GM12878 (cell line): ENCODE results near the gene CALN1. TPM values are rescaled to one million over a fixed set of nuclear protein-coding genes. Genes with fewer than 3 reads are reported as not detected.

Source experiments
- ATAC-seq: fragments of 200-7000 bp; cut with Tn5 transposase; 3 replicates; pipeline ENCODE4 v1.9.1; 2020; ENCODE audit warnings: mild to moderate bottlenecking, moderate library complexity
- BruUV-seq: library from RNA; stranded (reverse); fragments of 400-500 nt; replicated peaks from 2 replicates; lab custom pipeline; 2021; lab: Mats Ljungman, UMichigan
- CTCF ChIA-PET: fragments of 300-600 bp; sonication (Branson Sonifier 250); formaldehyde crosslinking; extraction: SDS; loops from one replicate; lab custom pipeline; 2021; ENCODE audit warnings: inconsistent platforms; lab: Yijun Ruan, JAX
- POLR2A ChIA-PET: fragments of 350-600 bp; formaldehyde crosslinking; extraction: SDS; loops from one replicate; lab custom pipeline; 2021; ENCODE audit warnings: inconsistent platforms; lab: Charles Lee
- RAD21 ChIA-PET: fragments of 300-600 bp; sonication (Branson Sonifier 250); formaldehyde crosslinking; loops from one replicate; lab custom pipeline; 2023; ENCODE audit warnings: antibody characterized with exemption; ENCODE audit not compliant: unreplicated experiment; lab: Charles Lee
- SMC1A ChIA-PET: fragments of 300-600 bp; sonication (Branson Sonifier 250); formaldehyde crosslinking; loops from one replicate; lab custom pipeline; 2023; ENCODE audit not compliant: unreplicated experiment, uncharacterized antibody; lab: Charles Lee
- DNase-seq: peaks from one replicate; pipeline ENCODE4 v3.0.0-alpha.2; 2011; ENCODE audit warnings: low read depth, low spot score
- FAIRE-seq: peaks from 3 replicates; lab custom pipeline; 2011; peaks lifted over from hg19 to GRCh38; lab: Jason Lieb, UNC
- H2AFZ ChIP-seq: 2 replicates; pipeline ENCODE4 v1.6.0; 2011; ENCODE audit warnings: low read depth, low read length, control low read depth; ENCODE audit not compliant: control insufficient read depth
- H3K27ac ChIP-seq: 2 replicates; pipeline ENCODE4 v1.5.1; 2011; ENCODE audit warnings: control low read depth; ENCODE audit not compliant: control insufficient read depth, insufficient read depth
- H3K27me3 ChIP-seq, 2 experiments: replicated peaks in 1 of 2; 2 replicates each; pipeline versions ENCODE4 v1.6.0 to v1.6.1; 2011; ENCODE audit warnings: low read length in 1 of 2; ENCODE audit not compliant: control insufficient read depth in 2 of 2, insufficient read depth in 2 of 2
- H3K36me3 ChIP-seq, 2 experiments: 2 replicates each; pipeline ENCODE4 v1.5.1; 2011; ENCODE audit warnings: low read length in 1 of 2; ENCODE audit not compliant: control insufficient read depth in 2 of 2, insufficient read depth in 2 of 2
- H3K4me1 ChIP-seq: 2 replicates; pipeline ENCODE4 v1.6.1; 2011; ENCODE audit warnings: mild to moderate bottlenecking, low read length, moderate library complexity, mixed read lengths; ENCODE audit not compliant: control insufficient read depth, insufficient read depth
- H3K4me2 ChIP-seq: 2 replicates; pipeline ENCODE4 v1.6.0; 2011; ENCODE audit warnings: control low read depth; ENCODE audit not compliant: control insufficient read depth, insufficient read depth
- H3K4me3 ChIP-seq: fragments of 200-600 bp; sonication (generic); 2 replicates; pipeline ENCODE4 v1.5.1; 2016
- H3K79me2 ChIP-seq: 2 replicates; pipeline ENCODE4 v1.6.0; 2011; ENCODE audit warnings: low read length; ENCODE audit not compliant: control insufficient read depth, insufficient read depth
- H3K9ac ChIP-seq: 2 replicates; pipeline ENCODE4 v1.8.0; 2011; ENCODE audit warnings: low read length, control low read depth, mixed read lengths; ENCODE audit not compliant: control insufficient read depth, insufficient read depth
- H3K9me3 ChIP-seq: replicated peaks from 3 replicates; pipeline ENCODE4 v1.5.1; 2011; ENCODE audit warnings: mild to moderate bottlenecking, low read length; ENCODE audit not compliant: control insufficient read depth, insufficient read depth
- H4K20me1 ChIP-seq: 2 replicates; pipeline ENCODE4 v1.6.0; 2011; ENCODE audit not compliant: control insufficient read depth, insufficient read depth
- ATF2 ChIP-seq: IDR thresholded peaks from 2 replicates; pipeline ENCODE4 v1.6.1; 2012; ENCODE audit warnings: low read length, inconsistent platforms
- E2F8 ChIP-seq: fragments of 450-650 bp; IDR thresholded peaks from 2 replicates; pipeline ENCODE4 v1.6.1; 2018; ENCODE audit warnings: mild to moderate bottlenecking, low read depth, moderate library complexity; ENCODE audit not compliant: partially characterized antibody
- FOS ChIP-seq: IDR thresholded peaks from 3 replicates; pipeline ENCODE4 v1.6.1; 2011; ENCODE audit warnings: borderline replicate concordance; ENCODE audit not compliant: insufficient read length; ENCODE audit errors: extremely low read depth
- HDGF ChIP-seq: fragments of 450-650 bp; IDR thresholded peaks from 2 replicates; pipeline ENCODE4 v1.6.1; 2016; ENCODE audit warnings: antibody characterized with exemption
- MYB ChIP-seq: fragments of 150-350 bp; IDR thresholded peaks from 2 replicates; pipeline ENCODE4 v1.6.1; 2014; ENCODE audit warnings: mild to moderate bottlenecking, low read depth, low read length, borderline replicate concordance
- PAX5 ChIP-seq: IDR thresholded peaks from 2 replicates; pipeline ENCODE4 v1.6.1; 2011; ENCODE audit warnings: low read depth, low read length, borderline replicate concordance
- RELA ChIP-seq: fragments of 450-650 bp; IDR thresholded peaks from 2 replicates; pipeline ENCODE4 v1.8.0; 2014; ENCODE audit warnings: borderline replicate concordance; ENCODE audit not compliant: partially characterized antibody
- TAF1 ChIP-seq: IDR thresholded peaks from 2 replicates; pipeline ENCODE4 v1.6.1; 2011; ENCODE audit warnings: mild to moderate bottlenecking, low read depth, low read length, borderline replicate concordance
- TARDBP ChIP-seq: IDR thresholded peaks from 2 replicates; pipeline ENCODE4 v1.6.1; 2016; ENCODE audit warnings: borderline replicate concordance
- ZNF687 ChIP-seq: fragments of 450-650 bp; IDR thresholded peaks from 2 replicates; pipeline ENCODE4 v1.6.1; 2017; ENCODE audit warnings: mild to moderate bottlenecking, moderate library complexity
- WGBS: methylation state at CpG from one replicate; pipeline ENCODE4 v1.1.6; 2016; ENCODE audit warnings: low lambda C conversion rate; ENCODE audit not compliant: insufficient replicate concordance, insufficient coverage; ENCODE audit errors: missing lambda C conversion rate; 5-methylcytosine and 5-hydroxymethylcytosine counted together
- in situ Hi-C: fragments of 300-500 bp; cut with MboI; formaldehyde crosslinking; loops from 9 replicates; pipeline ENCODE4 v1.14.3; 2018; ENCODE audit warnings: mixed read lengths
- intact Hi-C: fragments of 100-400 bp; cut with micrococcal nuclease; formaldehyde crosslinking; loops from one replicate; pipeline ENCODE4 v1.14.2; 2022; ENCODE audit not compliant: unreplicated experiment
- polyA plus RNA-seq, 11 experiments: library from polyadenylated mRNA; depleted of rRNA in 4 of 11; unstranded in 6 of 11; stranded (reverse) in 5 of 11; fragments of >200 nt; fragmentation: Nextera tagmentation in 4 of 11; fragmentation: Illumina TruSeq in 1 of 11; extraction: Ambion mirVana in 4 of 11; extraction: Trizol in 1 of 11; gene quantifications; 1 replicate in 1 of 11; 2 replicates in 10 of 11; pipeline versions ENCODE4 v1.2.1 to v1.2.3, GENCODE V29; 2011 to 2016; ENCODE audit warnings: inconsistent platforms in 2 of 11, missing spikeins in 2 of 11, low read depth in 1 of 11
- total RNA-seq, 4 experiments: library from RNA; depleted of rRNA in 3 of 4; stranded (reverse); fragments of >200 nt in 3 of 4; fragmentation: Illumina TruSeq in 1 of 4; extraction: Trizol in 1 of 4; gene quantifications; 2 replicates each; pipeline versions ENCODE4 v1.2.1 to v1.2.3, GENCODE V29; 2013 to 2021

Gene CALN1
- total and polyA plus RNA-seq, 10 of the 15 experiments (the other 5 are each of a cell fraction or from before 2014, with no cell fraction given), result 0.48 to 15.3 (median 1.6) TPM

GRCh38 chr7:72176875-72177274 is 235.3 kb downstream of the CALN1 start:
- H3K36me3 ChIP-seq, result no peaks in the 10 kb centered on the region
- H3K9me3 ChIP-seq, result no peaks in the 10 kb centered on the region
- H3K27me3 ChIP-seq, result no peaks in the 10 kb centered on the region
- ATAC-seq (no peak), DNase-seq (no peak), FAIRE-seq (no peak)
- H4K20me1 ChIP-seq, result no peaks in the 10 kb centered on the region
- no peaks in the 10 kb centered on the region for H3K79me2 ChIP-seq
- ChIA-PET POLR2A (no interaction called here), CTCF (interaction anchor here (0.7 kb wide), 1 partner anchor 576 kb away, joined by 4 read pairs; no protein-coding TSS in a partner anchor), SMC1A (no interaction called here), RAD21 (no interaction called here)
- H3K4me2 ChIP-seq, result no peak overlapping the region
- no peaks in the 10 kb centered on the region for H3K4me1 ChIP-seq
- TF ChIP-seq MYB (no peak), HDGF (no peak), FOS (no peak), PAX5 (no peak), E2F8 (no peak), RELA (no peak), ATF2 (no peak), TARDBP (no peak), ZNF687 (no peak), TAF1 (no peak)
- no peak overlapping the region for H2AFZ ChIP-seq
- H3K4me3 ChIP-seq, result no peak overlapping the region
- BruUV-seq, result no TSS peak
- no peak overlapping the region for H3K9ac ChIP-seq
- H3K27ac ChIP-seq, result no peak overlapping the region
- in situ Hi-C loops (no loop called here), intact Hi-C loops (no loop called here)
- 40% methylated on average over 5 of the region's 5 CpGs for WGBS
